ENCODE measurements around the gene ARRB2.
"Not testable (repeated sequence)": the region's sequence is repeated elsewhere in the genome, so short reads cannot be mapped to it uniquely, and the experiment has no call there.

The ARRB2 gene

GRCh38 chr17:4709794-4710692 lies at the start of gene ARRB2:
Gene ARRB2 (plus strand): TSS chr17:4710632. CDS start chr17:4710722, 90 bp downstream.
- peak; percentile 98 for DNase-seq

DNA sequence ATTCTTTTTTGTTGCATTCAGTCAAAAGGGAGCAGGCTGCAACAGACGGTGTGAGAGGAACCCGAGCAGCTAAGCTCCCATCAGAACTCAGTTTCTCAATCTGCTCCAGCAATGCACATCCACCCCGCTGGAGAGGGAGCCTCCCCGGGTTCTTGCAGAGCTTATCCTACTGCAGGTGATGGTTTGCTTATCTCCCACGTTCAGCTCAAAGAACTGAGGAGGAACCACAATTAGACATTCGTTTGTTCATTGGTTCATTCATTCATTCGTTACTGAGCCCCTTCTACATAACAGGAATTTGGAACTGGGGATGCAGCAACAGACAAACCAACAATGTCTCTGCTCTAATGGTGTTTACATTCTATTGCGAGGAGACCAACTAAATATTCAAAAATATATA lies 46.7 kb upstream of the ARRB2 start:
- no peak for DNase-seq

DNA sequence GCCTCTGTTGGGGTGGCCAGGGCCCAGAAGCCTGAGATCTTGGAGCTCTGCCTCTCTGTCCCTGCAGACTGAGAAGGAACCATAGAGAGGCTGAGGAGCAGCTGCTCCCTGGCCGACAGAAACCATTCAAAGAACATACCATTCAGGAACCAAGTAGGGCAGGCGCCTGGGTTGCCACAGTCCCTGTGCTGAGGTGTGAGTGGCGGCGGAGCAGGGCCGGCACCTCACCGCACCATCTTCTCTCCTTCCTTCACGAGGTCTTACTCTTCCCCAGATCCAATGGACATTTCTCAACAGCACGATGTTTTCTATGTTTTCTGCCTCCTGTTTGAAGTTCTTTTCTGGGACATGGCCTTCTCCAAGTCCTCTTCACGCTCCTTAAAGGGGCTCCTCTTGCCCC lies 46.2 kb upstream of the ARRB2 start:
- DNase-seq = no peak

GRCh38 chr17:4665027-4665426 lies 45.4 kb upstream of the ARRB2 start:
- DNase-seq = no peak

GRCh38 chr17:4666296-4666695 lies 44.1 kb upstream of the ARRB2 start:
- no peak for DNase-seq

GRCh38 chr17:4667166-4667565 lies 43.3 kb upstream of the ARRB2 start:
- DNase-seq = no peak

- no peak for DNase-seq
These were observed 38.3 kb upstream of the ARRB2 start for GRCh38 chr17:4672055-4672630.

GRCh38 chr17:4672751-4673150 lies 37.7 kb upstream of the ARRB2 start:
- DNase-seq = no peak

DNA sequence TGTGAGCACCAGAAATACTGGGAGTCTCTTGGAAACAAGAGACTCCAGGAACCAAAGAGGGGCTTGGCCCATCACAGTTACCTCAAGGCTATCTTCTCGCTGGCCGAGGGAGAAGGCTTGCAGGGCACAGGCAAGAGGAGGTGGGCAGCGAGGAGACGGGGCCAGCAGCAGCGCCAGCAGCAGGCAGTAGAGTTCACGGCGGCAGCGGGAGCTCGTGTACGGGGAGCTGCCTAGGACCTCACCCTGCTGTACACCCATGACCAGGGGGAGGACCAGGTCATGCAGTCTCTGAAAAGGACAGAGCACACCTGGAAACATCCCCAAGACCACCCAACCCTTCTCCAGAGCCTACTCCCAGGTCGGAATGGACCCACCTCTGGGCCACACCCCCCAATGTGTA lies 37.3 kb upstream of the ARRB2 start:
- no peak for DNase-seq

DNA sequence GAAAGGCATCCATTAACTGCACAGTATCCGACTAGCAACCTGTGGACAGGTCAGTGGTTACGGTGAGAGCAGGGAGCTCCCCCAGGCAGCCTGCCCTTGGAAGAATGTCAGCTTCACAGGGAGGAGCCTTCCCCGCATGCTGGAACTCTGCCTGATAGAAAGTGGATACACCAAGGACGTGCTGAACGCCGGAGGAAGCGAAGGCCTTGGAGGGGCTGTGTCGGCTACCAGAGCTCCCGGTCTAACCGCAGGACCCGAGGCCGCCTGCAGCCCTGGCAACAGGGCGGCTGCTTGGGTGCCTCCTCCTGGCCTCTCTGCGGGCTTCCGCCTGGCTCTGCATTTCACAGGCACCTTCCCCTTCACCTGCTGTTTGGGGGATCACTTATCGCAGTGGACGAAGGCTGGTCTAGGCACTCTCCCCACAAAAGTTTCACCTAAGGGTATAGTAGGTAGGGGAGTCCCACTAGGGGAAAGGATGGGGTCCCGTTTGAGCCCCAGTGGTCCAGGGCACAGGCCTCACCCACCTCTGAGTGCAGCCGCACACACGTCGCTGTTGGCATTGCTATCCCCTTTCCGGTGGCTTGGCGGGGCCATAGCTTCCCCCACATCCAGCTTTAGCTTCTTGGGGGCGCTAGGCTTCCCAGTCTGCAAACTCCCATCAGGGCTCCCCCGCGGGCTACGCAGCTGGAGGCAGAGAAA lies 36.3 kb upstream of the ARRB2 start:
- no peak for DNase-seq

- no peak for DNase-seq
These were observed 35.8 kb upstream of the ARRB2 start for GRCh38 chr17:4674685-4674998.

DNA sequence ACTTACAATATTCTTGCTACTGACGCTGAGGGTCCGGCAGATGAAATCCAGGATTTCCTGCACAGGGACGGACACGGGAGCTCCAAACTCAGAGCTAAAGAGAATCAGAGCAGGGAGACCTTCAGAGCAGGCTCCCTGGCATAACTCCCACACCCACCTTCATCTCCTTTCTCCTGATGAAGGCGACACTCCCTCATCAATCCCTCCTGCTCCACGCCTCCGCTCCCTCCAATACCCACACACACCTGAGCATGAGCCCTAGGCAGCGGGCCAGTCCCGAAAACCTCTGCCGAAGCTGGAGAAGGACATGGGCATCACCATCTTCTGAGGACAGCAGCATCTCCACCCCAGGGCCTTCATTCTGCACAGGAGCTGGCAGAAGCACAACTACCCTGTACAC lies 34.6 kb upstream of the ARRB2 start:
- no peak for DNase-seq

DNA sequence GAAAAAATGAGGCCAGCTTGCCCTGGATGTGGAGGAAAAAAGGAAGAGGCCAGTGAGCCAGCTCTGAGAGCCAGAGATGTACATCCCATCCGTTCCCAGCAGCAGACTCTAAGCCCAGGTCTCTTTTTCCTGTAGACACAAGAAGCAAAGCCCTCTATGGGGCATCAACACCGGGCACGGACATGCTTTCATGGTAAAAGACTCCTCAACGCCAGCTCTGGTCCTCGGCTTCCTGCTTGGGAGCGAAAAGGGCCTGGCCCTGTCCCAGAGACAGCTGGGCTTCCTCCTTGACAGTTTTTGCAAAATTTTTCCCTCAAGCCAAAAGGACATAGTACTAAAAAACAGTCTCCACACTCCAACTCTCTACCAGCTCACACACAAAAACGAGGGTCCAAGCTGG lies 33.6 kb upstream of the ARRB2 start:
- DNase-seq = no peak

- no peak for DNase-seq
These were observed 31.9 kb upstream of the ARRB2 start for GRCh38 chr17:4678448-4679026.

DNA sequence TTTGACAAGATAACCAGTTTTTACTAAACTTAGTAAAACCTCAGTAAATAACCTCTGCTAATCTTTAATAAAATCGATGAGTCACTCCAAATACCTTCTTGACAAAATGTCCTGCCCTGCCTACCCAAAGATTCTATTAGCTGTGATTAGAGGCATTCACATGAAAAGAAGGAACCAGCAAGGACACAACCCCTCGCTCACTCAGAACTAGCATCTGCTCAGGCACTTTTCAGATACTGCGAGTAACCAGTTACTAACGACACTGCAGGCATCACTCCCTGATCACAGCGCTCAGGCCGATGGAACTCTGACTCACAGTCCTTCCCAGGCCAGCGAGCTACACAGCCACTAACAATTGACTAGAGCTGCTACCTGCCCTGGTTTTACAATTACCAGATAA lies 30.8 kb upstream of the ARRB2 start:
- DNase-seq = no peak

GRCh38 chr17:4683739-4684138 lies 26.7 kb upstream of the ARRB2 start:
- DNase-seq = not testable (repeated sequence)

GRCh38 chr17:4689872-4690271 lies 20.6 kb upstream of the ARRB2 start:
- DNase-seq = not testable (repeated sequence)

DNA sequence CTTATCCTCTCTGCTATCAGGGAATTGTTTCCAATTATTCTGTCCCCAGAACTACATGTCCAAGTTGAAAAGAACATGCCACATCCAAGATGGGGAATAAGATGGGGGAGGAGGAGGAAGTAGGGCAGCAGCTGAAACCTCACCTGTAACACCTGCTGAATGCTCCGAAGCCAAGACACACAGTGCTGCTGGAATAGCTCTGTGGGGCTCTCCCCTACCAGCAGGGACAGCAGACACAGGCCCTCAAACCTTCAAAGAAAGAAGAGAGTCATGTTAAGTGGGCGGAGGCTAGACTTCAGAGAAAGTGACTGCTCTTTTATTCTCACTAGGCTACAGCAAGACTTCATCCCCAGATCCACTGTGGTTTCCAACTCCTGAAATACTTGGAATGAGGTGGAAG lies 19.7 kb upstream of the ARRB2 start:
- no peak for DNase-seq

- no peak for DNase-seq
These were observed 18.7 kb upstream of the ARRB2 start for GRCh38 chr17:4691686-4692085.

DNA sequence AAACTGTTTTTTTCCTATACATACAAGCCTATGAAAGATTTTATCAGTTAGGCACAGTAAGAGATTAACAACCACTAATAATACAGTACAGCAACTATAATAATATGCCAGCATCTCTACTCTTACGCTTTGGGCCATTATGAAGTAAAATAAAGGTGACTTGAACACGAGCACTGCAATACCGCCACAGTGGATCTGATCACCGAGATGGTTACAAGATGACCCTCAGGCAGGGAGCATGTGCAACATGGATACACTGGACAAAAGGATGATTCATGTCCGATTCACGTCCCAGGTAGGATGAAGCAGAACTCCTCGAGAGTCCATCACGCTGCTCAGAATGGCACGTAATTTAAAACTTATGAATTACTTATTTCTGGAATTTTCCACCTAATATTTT lies 17.0 kb upstream of the ARRB2 start:
- no peak for DNase-seq

DNA sequence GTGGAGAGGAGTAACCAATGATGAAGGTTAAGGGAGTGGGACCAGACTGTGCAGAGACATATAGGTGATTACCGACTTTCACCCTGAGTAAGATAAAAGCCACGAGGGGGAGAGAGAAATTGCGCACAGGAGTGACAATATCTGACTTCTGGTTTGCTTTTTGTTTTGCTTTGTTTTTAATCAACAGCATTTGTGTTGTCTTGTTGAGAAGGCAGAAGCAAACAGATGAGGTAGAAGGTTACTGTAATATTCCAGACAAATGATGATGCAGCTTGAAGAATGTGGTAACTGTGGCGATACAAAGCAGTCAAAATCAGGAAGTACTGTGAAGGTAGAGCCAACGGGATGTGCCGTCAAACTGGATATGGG lies 14.0 kb upstream of the ARRB2 start:
- DNase-seq = no peak

DNA sequence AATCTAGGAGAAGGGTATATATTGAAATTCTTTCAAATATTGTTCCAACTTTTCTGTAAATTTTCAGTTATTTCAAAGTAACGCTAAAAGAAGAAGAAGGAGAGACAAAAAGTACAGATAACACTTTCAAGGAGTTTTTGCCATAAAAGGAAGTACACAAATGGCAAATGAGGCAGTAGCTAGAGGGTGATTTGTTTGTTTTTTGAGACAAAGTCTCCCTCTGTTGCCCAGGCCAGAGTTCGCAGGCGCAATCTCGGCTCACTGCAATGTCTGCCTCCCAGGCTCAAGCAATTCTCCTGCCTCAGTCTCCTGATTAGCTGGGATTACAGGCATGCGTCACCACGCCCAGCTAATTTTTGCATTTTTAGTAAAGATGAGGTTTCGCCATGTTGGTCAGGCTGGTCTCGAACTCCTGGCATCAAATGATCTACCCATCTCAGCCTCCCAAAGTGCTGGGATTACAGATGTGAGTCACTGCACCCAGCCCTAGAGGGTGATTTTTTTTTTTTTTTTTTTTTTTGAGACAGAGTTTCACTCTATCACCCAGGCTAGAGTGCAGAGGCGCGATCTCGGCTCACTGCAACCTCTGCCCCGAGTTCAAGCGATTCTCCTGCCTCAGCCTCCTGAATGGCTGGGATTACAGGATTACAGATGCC lies 10.9 kb upstream of the ARRB2 start:
- not testable (repeated sequence) for DNase-seq

GRCh38 chr17:4701116-4701515 lies 9.3 kb upstream of the ARRB2 start:
- DNase-seq = no peak

All from activated CD4-positive, alpha-beta T cell treated with anti-CD3 and anti-CD28 coated beads, Interleukin-2, amount 50 U/mL, for 4 hours (primary cell).